Gastroesophageal sphincter (tissue), 3 donors: ENCODE results near the gene ACOXL.

Experiments used
- EP300 ChIP-seq: sonication (generic); formaldehyde crosslinking; IDR thresholded peaks from one replicate; pipeline ENCODE4 v1.6.1; 2017; ENCODE audit warnings: antibody characterized with exemption, mild to moderate bottlenecking
- POLR2A ChIP-seq, 2 donors: fragments of 450-650 bp; IDR thresholded peaks; one replicate each; pipeline ENCODE4 v1.6.1; 2017; ENCODE audit warnings: antibody characterized with exemption in 2 of 2, mild to moderate bottlenecking in 2 of 2, moderate library complexity in 1 of 2
- POLR2AphosphoS5 ChIP-seq: sonication (generic); formaldehyde crosslinking; IDR thresholded peaks from one replicate; pipeline ENCODE4 v1.6.1; 2017; ENCODE audit warnings: antibody characterized with exemption
- TF ChIP-seq, protein P1 (sequence below), 4 experiments: fragments of 200-600 bp in 2 of 4; fragments of 450-650 bp in 2 of 4; sonication (generic) in 1 of 4; IDR thresholded peaks; one replicate each; pipeline ENCODE4 v1.5.1; 2017 to 2019; ENCODE audit warnings: antibody characterized with exemption in 4 of 4, mild to moderate bottlenecking in 2 of 4, moderate library complexity in 2 of 4

DNA sequence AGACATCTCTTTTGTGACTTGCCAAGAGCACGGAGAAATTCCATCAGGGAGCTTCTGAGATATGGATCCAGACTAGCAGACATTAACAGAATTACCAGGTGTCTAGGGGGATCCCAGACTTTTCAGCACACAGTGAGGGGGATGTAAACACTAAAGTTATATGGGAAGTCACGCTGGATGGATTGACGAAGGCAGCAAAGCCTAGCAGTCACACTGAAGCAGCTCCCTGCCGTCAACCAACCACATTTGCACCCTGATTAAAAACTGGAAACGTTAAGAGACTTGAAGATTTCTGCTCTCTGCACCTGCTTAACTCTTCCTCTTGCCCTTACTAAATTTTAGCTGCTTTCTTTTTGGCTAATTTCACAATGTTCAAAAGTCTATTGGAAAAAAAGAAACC is 325.9 kb downstream of the ACOXL start:
- TF ChIP-seq, protein P1, sequence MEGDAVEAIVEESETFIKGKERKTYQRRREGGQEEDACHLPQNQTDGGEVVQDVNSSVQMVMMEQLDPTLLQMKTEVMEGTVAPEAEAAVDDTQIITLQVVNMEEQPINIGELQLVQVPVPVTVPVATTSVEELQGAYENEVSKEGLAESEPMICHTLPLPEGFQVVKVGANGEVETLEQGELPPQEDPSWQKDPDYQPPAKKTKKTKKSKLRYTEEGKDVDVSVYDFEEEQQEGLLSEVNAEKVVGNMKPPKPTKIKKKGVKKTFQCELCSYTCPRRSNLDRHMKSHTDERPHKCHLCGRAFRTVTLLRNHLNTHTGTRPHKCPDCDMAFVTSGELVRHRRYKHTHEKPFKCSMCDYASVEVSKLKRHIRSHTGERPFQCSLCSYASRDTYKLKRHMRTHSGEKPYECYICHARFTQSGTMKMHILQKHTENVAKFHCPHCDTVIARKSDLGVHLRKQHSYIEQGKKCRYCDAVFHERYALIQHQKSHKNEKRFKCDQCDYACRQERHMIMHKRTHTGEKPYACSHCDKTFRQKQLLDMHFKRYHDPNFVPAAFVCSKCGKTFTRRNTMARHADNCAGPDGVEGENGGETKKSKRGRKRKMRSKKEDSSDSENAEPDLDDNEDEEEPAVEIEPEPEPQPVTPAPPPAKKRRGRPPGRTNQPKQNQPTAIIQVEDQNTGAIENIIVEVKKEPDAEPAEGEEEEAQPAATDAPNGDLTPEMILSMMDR (IDR thresholded peaks at IDR 0.05): no peak
- TF ChIP-seq POLR2AphosphoS5: no peak
- no peak for TF ChIP-seq POLR2A (IDR thresholded peaks at IDR 0.05)
- TF ChIP-seq EP300: no peak
